Midbrain (tissue), 1 donor: Measurements from ENCODE around the gene SMARCB1.

Experiments used
- DNase-seq: peaks from one replicate; lab custom pipeline; 2025; lab: John Stamatoyannopoulos, UW

The SMARCB1 gene

GRCh38 chr22:23884140-23884539 lies 97.4 kb downstream of the SMARCB1 start:
- DNase-seq = no peak
